ENCODE data around the gene FLNB.

DNA sequence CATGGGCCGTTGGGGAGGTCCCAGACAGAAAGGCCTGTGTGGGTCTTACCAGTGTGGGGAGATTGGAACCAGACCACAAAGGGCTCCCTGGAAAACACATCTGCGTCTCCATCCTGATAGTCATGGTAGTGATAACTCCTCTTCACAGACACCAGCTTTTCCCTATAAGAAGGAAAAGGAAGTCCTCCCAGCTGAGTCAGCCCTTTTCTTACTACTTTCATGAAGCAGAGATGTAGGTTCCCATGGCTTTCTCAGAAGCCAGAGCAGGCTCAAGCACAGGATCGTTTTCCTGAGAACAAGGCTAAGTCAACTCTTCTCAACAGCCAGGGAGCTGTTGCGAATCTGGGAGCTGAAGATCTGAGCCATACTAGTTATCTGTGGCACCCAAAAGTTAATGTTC is 196.5 kb downstream of the FLNB start:
- TF ChIP-seq, protein P1, sequence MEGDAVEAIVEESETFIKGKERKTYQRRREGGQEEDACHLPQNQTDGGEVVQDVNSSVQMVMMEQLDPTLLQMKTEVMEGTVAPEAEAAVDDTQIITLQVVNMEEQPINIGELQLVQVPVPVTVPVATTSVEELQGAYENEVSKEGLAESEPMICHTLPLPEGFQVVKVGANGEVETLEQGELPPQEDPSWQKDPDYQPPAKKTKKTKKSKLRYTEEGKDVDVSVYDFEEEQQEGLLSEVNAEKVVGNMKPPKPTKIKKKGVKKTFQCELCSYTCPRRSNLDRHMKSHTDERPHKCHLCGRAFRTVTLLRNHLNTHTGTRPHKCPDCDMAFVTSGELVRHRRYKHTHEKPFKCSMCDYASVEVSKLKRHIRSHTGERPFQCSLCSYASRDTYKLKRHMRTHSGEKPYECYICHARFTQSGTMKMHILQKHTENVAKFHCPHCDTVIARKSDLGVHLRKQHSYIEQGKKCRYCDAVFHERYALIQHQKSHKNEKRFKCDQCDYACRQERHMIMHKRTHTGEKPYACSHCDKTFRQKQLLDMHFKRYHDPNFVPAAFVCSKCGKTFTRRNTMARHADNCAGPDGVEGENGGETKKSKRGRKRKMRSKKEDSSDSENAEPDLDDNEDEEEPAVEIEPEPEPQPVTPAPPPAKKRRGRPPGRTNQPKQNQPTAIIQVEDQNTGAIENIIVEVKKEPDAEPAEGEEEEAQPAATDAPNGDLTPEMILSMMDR (IDR thresholded peaks at IDR 0.05), result no peak
- TF ChIP-seq NRF1 (IDR thresholded peaks at IDR 0.05; ENCODE audit: low read depth, low read length) (no peak), GABPA (IDR thresholded peaks at IDR 0.05; ENCODE audit: low read depth) (no peak), JUND (IDR thresholded peaks at IDR 0.05) (no peak), POLR2AphosphoS5 (IDR thresholded peaks at IDR 0.05; ENCODE audit: low read depth, low read length) (no peak)

Measured in SK-N-SH (cell line).